Measurements from ENCODE around the gene PTAFR. TPM values are rescaled to one million over a fixed set of nuclear protein-coding genes. Genes with fewer than 3 reads are reported as not detected.

PTAFR gene
- total and polyA plus RNA-seq, 2 of the 4 experiments (the other 2 are of a cell fraction) = 0.17 to 0.18 TPM

DNA sequence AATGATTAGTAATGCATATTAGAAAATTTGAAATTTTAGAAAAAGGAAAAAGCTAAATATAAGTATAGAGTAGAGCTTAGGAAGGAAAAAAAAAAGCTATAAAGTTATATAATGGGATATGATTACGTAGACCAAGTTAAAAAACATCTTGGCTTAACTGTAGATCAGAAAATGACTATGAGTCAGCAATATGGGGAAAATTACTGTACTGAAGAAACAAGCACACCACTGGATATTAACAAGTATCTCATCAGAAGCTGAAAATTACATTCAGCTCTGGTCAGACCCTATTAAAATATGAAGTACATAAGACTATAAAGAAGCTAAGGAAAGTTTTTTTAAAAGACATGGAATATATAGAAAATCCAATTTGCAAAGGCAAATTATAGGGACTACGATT is 36.8 kb upstream of the PTAFR start:
- H2BK120ac ChIP-seq (ENCODE audit: low read depth, low read length) = no peak overlapping the region
- ATAC-seq (ENCODE audit: low read depth) (no peak), DNase-seq (no peak)
- peaks cover 15% of the 10 kb centered on the region for H3K36me3 ChIP-seq (ENCODE audit: control insufficient read depth, insufficient read depth, low read length)
- no peak overlapping the region for H3K4me3 ChIP-seq (ENCODE audit: insufficient read depth, low read depth, low read length)
- TF ChIP-seq, protein P1, sequence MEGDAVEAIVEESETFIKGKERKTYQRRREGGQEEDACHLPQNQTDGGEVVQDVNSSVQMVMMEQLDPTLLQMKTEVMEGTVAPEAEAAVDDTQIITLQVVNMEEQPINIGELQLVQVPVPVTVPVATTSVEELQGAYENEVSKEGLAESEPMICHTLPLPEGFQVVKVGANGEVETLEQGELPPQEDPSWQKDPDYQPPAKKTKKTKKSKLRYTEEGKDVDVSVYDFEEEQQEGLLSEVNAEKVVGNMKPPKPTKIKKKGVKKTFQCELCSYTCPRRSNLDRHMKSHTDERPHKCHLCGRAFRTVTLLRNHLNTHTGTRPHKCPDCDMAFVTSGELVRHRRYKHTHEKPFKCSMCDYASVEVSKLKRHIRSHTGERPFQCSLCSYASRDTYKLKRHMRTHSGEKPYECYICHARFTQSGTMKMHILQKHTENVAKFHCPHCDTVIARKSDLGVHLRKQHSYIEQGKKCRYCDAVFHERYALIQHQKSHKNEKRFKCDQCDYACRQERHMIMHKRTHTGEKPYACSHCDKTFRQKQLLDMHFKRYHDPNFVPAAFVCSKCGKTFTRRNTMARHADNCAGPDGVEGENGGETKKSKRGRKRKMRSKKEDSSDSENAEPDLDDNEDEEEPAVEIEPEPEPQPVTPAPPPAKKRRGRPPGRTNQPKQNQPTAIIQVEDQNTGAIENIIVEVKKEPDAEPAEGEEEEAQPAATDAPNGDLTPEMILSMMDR (conservative IDR thresholded peaks at IDR 0.05; ENCODE audit: low read depth, low read length) = no peak
- TF ChIP-seq SMC3 (IDR thresholded peaks at IDR 0.05; ENCODE audit: low read depth, low read length) = no peak
- TF ChIP-seq MAFK (IDR thresholded peaks at IDR 0.05; ENCODE audit: low read depth, low read length) = peak; percentile 53
- H4K8ac ChIP-seq (ENCODE audit: low read depth in 2 of 2, low read length in 2 of 2) = no peak overlapping the region
- H3K9me1 ChIP-seq (ENCODE audit: insufficient read depth, low read length) = no peaks in the 10 kb centered on the region
- intact Hi-C loops (cut with micrococcal nuclease) = no loop called here
- CTCF ChIA-PET = interaction anchor here (3.0 kb wide), 1 partner anchor 122 kb away, joined by 11 read pairs; no protein-coding TSS in a partner anchor
- in situ Hi-C loops (cut with MboI; ENCODE audit: low sequenced_read_pairs) = loop anchor here (25.0 kb wide), 1 partner anchor 351 kb away; the partner anchor contains the start of gene THEMIS2
- no CpG with 5 or more reads among the region's 2 CpGs for WGBS, 2 experiments (ENCODE audit: extremely low coverage in 2 of 2, insufficient read length in 1 of 2)
- no peak overlapping the region for H3K27ac ChIP-seq (ENCODE audit: insufficient read depth, low read length)
- H2AK5ac ChIP-seq (ENCODE audit: low read depth, low read length) = no peak overlapping the region
- H4K20me1 ChIP-seq (ENCODE audit: insufficient read depth, low read length) = 0 out of 2 replicates have a peak, but pooled peaks cover 4% of the 10 kb centered on the region
- no peaks in the 10 kb centered on the region for H3K4me1 ChIP-seq (ENCODE audit: control insufficient read depth, insufficient read depth, low read length)
- BruUV-seq (replicated peaks) = no TSS peak
- no peaks in the 10 kb centered on the region for H3K9me3 ChIP-seq (ENCODE audit: control insufficient read depth, insufficient read depth, low read length)
- H3K27me3 ChIP-seq (ENCODE audit: control insufficient read depth, insufficient read depth, low read length) = no peaks in the 10 kb centered on the region
- H2AK9ac ChIP-seq (replicated peaks; ENCODE audit: low read depth, low read length, poor library complexity) = no peak overlapping the region
- peaks cover 3 to 22% of the 10 kb centered on the region in 2 experiments for H3K79me1 ChIP-seq (ENCODE audit: low read depth in 1 of 2, low read length in 2 of 2)
- no peak overlapping the region for H3K18ac ChIP-seq (ENCODE audit: low read depth, low read length)
- no peak overlapping the region for H2AFZ ChIP-seq (replicated peaks; ENCODE audit: low read length, poor library complexity)
- no peak overlapping the region for H3K23ac ChIP-seq (ENCODE audit: low read depth, low read length)
- POLR2A ChIA-PET (ENCODE audit: unreplicated experiment) = no interaction called here
- dilution Hi-C loops (cut with HindIII; ENCODE audit: low sequenced_read_pairs, unreplicated experiment) = no loop called here
- no peak overlapping the region for H3K4ac ChIP-seq (ENCODE audit: low read depth, low read length)
- H4K5ac ChIP-seq (ENCODE audit: low read depth, low read length) = no peak overlapping the region
- no peak overlapping the region for H2BK5ac ChIP-seq (ENCODE audit: low read depth, low read length, poor library complexity, severe bottlenecking)
- no peak overlapping the region for H2BK15ac ChIP-seq (ENCODE audit: low read depth, low read length)
- H2BK20ac ChIP-seq (ENCODE audit: low read depth, low read length) = no peak overlapping the region
- no peak overlapping the region for H4K91ac ChIP-seq (ENCODE audit: insufficient read depth, low read depth, low read length)
- H3K4me2 ChIP-seq (ENCODE audit: low read depth, low read length) = no peak overlapping the region
- H3K56ac ChIP-seq (ENCODE audit: extremely low read depth, insufficient read depth, low read length) = no peak overlapping the region
- no peak overlapping the region for H3K9ac ChIP-seq (ENCODE audit: low read depth, low read length)
- H3K14ac ChIP-seq (replicated peaks; ENCODE audit: low read depth, low read length) = no peak overlapping the region
